Omental fat pad (tissue), 4 donors: ENCODE measurements around the gene KCNIP1. TPM values are rescaled to one million over a fixed set of nuclear protein-coding genes. Genes with fewer than 3 reads are reported as not detected.

Experiments used
- ATAC-seq: fragments of 150-250 bp; one replicate; pipeline ENCODE4 v1.9.1; 2016; ENCODE audit warnings: mild to moderate bottlenecking, moderate library complexity; ENCODE audit not compliant: low FRiP score
- DNase-seq: peaks from one replicate; pipeline ENCODE4 v3.0.0-alpha.2; 2019; ENCODE audit warnings: low spot score
- total RNA-seq, 4 donors: library from RNA; depleted of rRNA; stranded (reverse); fragments of >200 nt; gene quantifications; one replicate each; pipeline ENCODE4 v1.1.0, GENCODE V29; 2016
- TF ChIP-seq, protein P1 (sequence below), 3 donors: fragments of 450-650 bp; IDR thresholded peaks; one replicate each; pipeline ENCODE4 v1.5.1; 2016 to 2017; ENCODE audit warnings: antibody characterized with exemption in 3 of 3, mild to moderate bottlenecking in 3 of 3, moderate library complexity in 2 of 3

The KCNIP1 gene
- total RNA-seq, 4 donors from 2014 or later: 0.25 TPM; not detected in 3

DNA sequence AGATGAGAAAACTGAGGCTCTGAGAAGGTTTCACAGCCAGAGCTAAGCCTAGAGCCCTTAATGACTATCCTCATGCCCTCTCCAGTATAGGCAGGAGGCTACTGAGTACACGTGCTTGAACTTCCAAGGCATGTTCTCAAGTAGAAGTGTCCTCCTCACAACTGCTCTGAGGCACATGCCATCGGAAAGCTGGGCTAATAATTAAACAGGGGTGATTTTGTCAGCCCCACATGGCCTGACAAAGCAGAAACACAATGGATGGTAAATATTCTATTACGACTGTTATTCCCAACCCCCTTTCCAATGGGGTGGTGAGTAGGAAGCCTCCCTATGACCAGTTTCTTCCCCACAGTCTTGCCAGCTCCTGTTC lies 34.3 kb downstream of the KCNIP1 start:
- ATAC-seq: no peak
- no peak for DNase-seq
- TF ChIP-seq, protein P1, sequence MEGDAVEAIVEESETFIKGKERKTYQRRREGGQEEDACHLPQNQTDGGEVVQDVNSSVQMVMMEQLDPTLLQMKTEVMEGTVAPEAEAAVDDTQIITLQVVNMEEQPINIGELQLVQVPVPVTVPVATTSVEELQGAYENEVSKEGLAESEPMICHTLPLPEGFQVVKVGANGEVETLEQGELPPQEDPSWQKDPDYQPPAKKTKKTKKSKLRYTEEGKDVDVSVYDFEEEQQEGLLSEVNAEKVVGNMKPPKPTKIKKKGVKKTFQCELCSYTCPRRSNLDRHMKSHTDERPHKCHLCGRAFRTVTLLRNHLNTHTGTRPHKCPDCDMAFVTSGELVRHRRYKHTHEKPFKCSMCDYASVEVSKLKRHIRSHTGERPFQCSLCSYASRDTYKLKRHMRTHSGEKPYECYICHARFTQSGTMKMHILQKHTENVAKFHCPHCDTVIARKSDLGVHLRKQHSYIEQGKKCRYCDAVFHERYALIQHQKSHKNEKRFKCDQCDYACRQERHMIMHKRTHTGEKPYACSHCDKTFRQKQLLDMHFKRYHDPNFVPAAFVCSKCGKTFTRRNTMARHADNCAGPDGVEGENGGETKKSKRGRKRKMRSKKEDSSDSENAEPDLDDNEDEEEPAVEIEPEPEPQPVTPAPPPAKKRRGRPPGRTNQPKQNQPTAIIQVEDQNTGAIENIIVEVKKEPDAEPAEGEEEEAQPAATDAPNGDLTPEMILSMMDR (IDR thresholded peaks at IDR 0.05): no peak

DNA sequence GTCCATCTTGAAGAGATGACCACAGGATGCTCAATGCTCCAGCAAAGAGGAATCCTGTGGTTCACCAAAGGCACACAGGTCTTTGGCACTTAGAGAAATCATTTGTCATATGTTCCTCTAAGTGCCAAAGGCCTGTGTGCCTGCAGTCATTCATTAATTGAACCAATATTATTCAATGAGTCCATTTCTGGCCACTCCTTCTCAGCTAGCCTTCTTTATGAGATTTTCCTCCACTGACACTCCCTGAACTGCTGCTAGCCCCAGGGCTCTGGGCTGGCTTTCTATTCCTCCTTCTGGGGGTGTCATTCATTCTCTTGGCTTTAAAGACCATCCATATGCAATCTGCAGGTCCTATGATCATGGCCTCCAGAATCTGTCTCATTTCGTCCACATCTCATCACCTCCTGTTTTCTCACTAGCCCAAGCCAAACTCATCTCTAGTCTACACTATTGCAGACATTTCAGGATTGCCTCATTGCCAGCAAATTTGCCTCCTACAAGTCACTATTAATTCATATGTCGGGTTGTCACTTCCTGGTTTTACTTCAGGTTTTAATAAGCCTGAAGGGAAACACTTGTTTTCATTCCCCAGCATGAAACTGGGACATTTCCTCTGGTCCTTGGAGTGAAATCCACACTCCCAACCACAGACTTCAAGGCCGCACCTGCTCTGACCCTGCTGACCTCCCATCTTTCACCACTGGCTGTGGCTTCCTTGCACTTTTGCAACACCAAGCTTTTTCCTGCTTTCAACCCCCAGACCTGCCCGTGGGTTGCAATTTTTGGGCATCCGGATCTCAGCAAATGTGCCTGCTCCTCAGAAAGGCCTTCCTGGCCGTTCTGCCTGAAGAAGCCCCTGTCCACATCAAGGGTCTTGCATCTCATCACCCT lies 35.1 kb downstream of the KCNIP1 start:
- no peak for ATAC-seq
- TF ChIP-seq, protein P1 (IDR thresholded peaks at IDR 0.05): no peak
- no peak for DNase-seq

DNA sequence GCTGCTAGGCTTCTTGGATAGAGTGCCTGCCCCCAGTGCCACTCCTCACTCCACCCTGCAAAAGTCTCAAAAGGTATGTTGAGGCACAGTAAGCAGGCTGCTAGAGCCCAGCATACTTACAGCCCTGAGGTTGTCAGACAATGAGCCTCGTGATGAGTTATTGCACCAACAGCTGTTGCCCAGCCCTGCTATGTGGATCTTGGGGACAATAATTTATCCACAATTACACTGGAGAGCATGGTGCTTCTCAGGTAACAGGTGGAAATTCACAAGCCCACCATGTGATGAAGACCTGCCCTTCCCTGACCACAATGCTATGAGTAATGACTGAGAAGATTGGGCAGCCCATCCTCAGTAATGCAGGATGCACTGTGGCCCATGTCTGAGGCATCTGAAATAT lies 36.5 kb downstream of the KCNIP1 start:
- TF ChIP-seq, protein P1 (IDR thresholded peaks at IDR 0.05): no peak
- ATAC-seq: no peak
- DNase-seq: no peak

DNA sequence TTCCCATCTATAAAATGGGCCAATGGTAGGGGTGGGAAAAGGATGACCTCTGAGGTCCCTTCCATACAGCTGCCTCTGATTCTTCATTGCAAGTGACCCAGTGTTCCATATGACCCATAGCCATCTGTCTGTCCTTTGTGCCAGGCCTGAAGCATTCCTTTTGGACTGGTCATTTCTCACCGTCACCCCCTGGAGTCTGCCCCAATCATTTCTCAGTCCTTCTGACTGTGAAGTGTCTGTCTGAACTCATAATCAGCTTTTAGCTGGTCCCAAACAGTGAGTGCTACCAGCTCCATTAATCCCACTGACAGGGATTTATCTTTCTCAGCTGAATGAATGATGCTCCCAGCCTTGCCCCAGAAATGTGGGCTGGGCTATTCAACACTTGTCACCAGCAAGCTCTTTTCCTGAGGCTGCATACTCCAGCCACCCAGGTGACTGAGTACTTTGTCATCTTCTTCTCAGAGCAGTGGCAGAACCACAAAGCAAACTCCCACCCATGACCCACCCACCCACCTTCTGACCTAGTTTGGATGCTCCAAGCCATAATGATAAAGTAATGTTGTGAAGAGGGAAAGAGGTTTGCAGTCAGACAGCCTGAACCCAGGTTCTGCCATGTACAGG lies 37.4 kb downstream of the KCNIP1 start:
- ATAC-seq (no peak), DNase-seq (no peak)
- TF ChIP-seq, protein P1 (IDR thresholded peaks at IDR 0.05): no peak

DNA sequence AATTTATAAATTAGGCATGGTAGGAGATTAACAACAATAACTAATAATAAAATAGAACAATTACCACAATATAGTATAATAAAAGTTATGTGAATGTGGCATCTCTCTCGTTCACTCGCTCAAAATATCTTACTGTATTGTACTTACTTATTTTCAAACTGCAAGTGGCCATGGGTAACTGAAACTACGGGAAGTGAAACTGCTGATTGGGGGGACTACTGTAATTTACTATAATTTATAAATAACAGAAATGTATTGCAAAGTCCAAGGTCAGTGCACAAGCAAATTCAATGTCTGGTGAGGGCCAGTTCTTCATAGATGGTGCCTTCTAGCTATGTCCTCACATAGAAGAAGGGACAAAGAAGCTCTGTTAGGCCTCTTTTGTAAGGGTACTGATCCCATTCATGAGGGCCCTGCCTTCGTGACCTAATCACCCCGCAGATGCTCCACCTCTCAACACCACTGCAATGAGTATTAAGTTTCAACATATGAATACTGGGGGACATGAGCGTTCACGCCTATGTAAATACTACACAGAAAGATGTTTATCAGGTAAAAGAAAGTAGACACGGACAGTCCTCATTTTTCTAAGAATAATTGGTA lies 39.0 kb downstream of the KCNIP1 start:
- no peak for DNase-seq
- no peak for ATAC-seq
- TF ChIP-seq, protein P1 (IDR thresholded peaks at IDR 0.05): no peak

DNA sequence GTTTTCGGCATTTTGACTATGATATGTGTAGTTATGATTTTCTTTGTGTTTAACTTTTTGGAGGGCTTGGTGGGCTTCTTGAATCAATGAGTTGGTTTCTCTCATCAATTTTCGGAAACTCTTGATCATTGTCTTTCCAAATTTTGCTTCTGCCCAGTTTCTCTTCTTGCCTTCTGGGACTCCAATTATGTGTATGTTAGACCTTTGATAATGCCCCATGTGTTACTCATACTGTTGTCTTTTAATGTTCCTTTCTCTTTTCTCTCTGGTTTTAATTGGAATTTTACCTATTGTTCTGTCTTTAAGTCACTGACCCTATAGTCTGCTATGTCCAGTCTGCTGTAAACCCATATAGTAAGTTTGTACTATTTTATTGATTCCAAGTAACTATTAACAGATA lies 41.5 kb downstream of the KCNIP1 start:
- TF ChIP-seq, protein P1 (IDR thresholded peaks at IDR 0.05): no peak
- DNase-seq (no peak), ATAC-seq (no peak)
